Measurements from ENCODE around the gene RETN.

Gene RETN

DNA sequence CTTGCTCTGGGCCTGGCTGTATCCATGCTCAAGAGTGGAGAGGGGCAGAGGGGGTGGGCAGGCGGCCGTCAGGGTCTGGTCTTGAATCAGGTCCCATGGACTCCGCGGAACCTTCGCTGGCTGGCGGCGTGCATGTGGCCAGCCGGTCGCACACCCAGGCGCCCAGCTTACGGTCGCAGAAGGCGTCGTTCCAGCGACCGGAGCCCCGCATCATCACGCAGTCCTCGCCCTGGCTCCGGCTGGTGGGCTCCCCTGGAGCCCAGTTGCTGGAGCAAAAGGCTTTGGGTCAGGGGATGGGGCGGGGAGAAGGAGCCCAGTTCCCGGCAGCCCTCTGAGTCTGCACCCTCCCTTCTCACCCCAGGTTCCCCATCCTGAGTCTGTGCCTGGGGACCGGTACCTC lies 20.3 kb downstream of the RETN start:
- Histone ChIP-seq H3K4me3 (IDR thresholded peaks at IDR 0.05; ENCODE audit: insufficient read depth, low read depth, low read length) (no peak overlapping the region), H3K4me1 (ENCODE audit: low read depth, poor library complexity, severe bottlenecking) (no peaks in the 10 kb centered on the region), H4K20me1 (ENCODE audit: insufficient read depth) (no peaks in the 10 kb centered on the region), H2AFZ (ENCODE audit: low read depth) (no peak overlapping the region), H3K27me3 (ENCODE audit: insufficient read depth, low read depth) (peaks cover 11% of the 10 kb centered on the region; the same call in 1 of the 2 replicates), H3K4me2 (no peak overlapping the region), H3K27ac (no peak overlapping the region), H3K36me3 (ENCODE audit: insufficient read depth) (no peaks in the 10 kb centered on the region), H3K79me2 (ENCODE audit: insufficient read depth, low read depth) (no peaks in the 10 kb centered on the region), H3K9ac (no peak overlapping the region)
- no peak for TF ChIP-seq CTCF (conservative IDR thresholded peaks at IDR 0.05; ENCODE audit: low read depth, low read length)

- H3K27me3 ChIP-seq (ENCODE audit: insufficient read depth, low read depth), result peaks cover 26% of the 10 kb centered on the region; the same call in 1 of the 2 replicates
- H3K36me3 ChIP-seq (ENCODE audit: insufficient read depth), result no peaks in the 10 kb centered on the region
- H3K27ac ChIP-seq, result no peak overlapping the region
- H3K9ac ChIP-seq, result no peak overlapping the region
- H3K4me1 ChIP-seq (ENCODE audit: low read depth, poor library complexity, severe bottlenecking), result no peaks in the 10 kb centered on the region
- H2AFZ ChIP-seq (ENCODE audit: low read depth), result no peak overlapping the region
- no peak for TF ChIP-seq CTCF (conservative IDR thresholded peaks at IDR 0.05; ENCODE audit: low read depth, low read length)
- H3K4me2 ChIP-seq, result no peak overlapping the region
- H3K4me3 ChIP-seq (IDR thresholded peaks at IDR 0.05; ENCODE audit: insufficient read depth, low read depth, low read length), result no peak overlapping the region
- no peaks in the 10 kb centered on the region for H4K20me1 ChIP-seq (ENCODE audit: insufficient read depth)
- H3K79me2 ChIP-seq (ENCODE audit: insufficient read depth, low read depth), result no peaks in the 10 kb centered on the region
These were observed 22.0 kb downstream of the RETN start for GRCh38 chr19:7690779-7691258.

- Histone ChIP-seq H2AFZ (ENCODE audit: low read depth) (no peak overlapping the region), H3K4me1 (ENCODE audit: low read depth, poor library complexity, severe bottlenecking) (no peaks in the 10 kb centered on the region), H4K20me1 (ENCODE audit: insufficient read depth) (no peaks in the 10 kb centered on the region), H3K79me2 (ENCODE audit: insufficient read depth, low read depth) (no peaks in the 10 kb centered on the region), H3K27ac (no peak overlapping the region), H3K9ac (no peak overlapping the region), H3K27me3 (ENCODE audit: insufficient read depth, low read depth) (peaks cover 26% of the 10 kb centered on the region), H3K4me3 (IDR thresholded peaks at IDR 0.05; ENCODE audit: insufficient read depth, low read depth, low read length) (no peak overlapping the region), H3K4me2 (no peak overlapping the region), H3K36me3 (ENCODE audit: insufficient read depth) (no peaks in the 10 kb centered on the region)
- no peak for TF ChIP-seq CTCF (conservative IDR thresholded peaks at IDR 0.05; ENCODE audit: low read depth, low read length)
These were observed 22.6 kb downstream of the RETN start for GRCh38 chr19:7691497-7691896.

GRCh38 chr19:7692417-7693088 lies 23.7 kb downstream of the RETN start:
- Histone ChIP-seq H3K4me2 (no peak overlapping the region), H3K79me2 (ENCODE audit: insufficient read depth, low read depth) (no peaks in the 10 kb centered on the region), H2AFZ (ENCODE audit: low read depth) (no peak overlapping the region), H3K36me3 (ENCODE audit: insufficient read depth) (no peaks in the 10 kb centered on the region), H3K27ac (no peak overlapping the region), H3K9ac (no peak overlapping the region), H3K4me1 (ENCODE audit: low read depth, poor library complexity, severe bottlenecking) (no peaks in the 10 kb centered on the region), H4K20me1 (ENCODE audit: insufficient read depth) (no peaks in the 10 kb centered on the region), H3K4me3 (IDR thresholded peaks at IDR 0.05; ENCODE audit: insufficient read depth, low read depth, low read length) (no peak overlapping the region), H3K27me3 (ENCODE audit: insufficient read depth, low read depth) (peaks cover 35% of the 10 kb centered on the region)
- TF ChIP-seq CTCF (conservative IDR thresholded peaks at IDR 0.05; ENCODE audit: low read depth, low read length), result no peak

Data from KMS-11 (cell line).